Measurements from ENCODE around the gene LPIN2. TPM values are rescaled to one million over a fixed set of nuclear protein-coding genes. Genes with fewer than 3 reads are reported as not detected.

Gene LPIN2

GRCh38 chr18:2964361-2965010 lies 48.5 kb downstream of the LPIN2 start:
- Histone ChIP-seq H3K9me3 (ENCODE audit: control insufficient read depth, low read length) (no peaks in the 10 kb centered on the region), H2AK5ac (ENCODE audit: low read length, severe bottlenecking) (no peak overlapping the region), H3K27me3 (ENCODE audit: control insufficient read depth in 1 of 2, insufficient read depth in 1 of 2, low read length in 2 of 2) (no peaks in the 10 kb centered on the region), H3K36me3 (ENCODE audit: control insufficient read depth in 1 of 2, insufficient read depth in 2 of 2, low read depth in 1 of 2, low read length in 2 of 2) (peaks cover 2 to 3% of the 10 kb centered on the region in 2 experiments), H3K4me1 (ENCODE audit: control insufficient read depth, insufficient read depth, low read depth, low read length) (peaks cover 14% of the 10 kb centered on the region), H4K91ac (ENCODE audit: low read length) (no peak overlapping the region), H3K4me2 (ENCODE audit: low read length, poor library complexity, severe bottlenecking) (no peak overlapping the region), H2BK120ac (ENCODE audit: low read depth, low read length) (no peak overlapping the region), H3K4ac (ENCODE audit: low read depth in 1 of 2, low read length in 2 of 2) (no peak overlapping the region), H2BK15ac (ENCODE audit: low read depth, poor library complexity, severe bottlenecking) (no peak overlapping the region), H2AFZ (ENCODE audit: low read depth, low read length) (no peak overlapping the region), H3K23ac (ENCODE audit: low read length in 2 of 2) (no peak overlapping the region), H4K8ac (ENCODE audit: low read length) (no peak overlapping the region), H2BK5ac (ENCODE audit: low read depth, low read length, poor library complexity, severe bottlenecking) (no peak overlapping the region), H3K18ac (ENCODE audit: low read depth in 1 of 2, low read length in 2 of 2) (no peak overlapping the region), H3K4me3 (ENCODE audit: insufficient read depth in 1 of 2, low read depth in 1 of 2, low read length in 2 of 2) (no peak overlapping the region), H3K9ac (ENCODE audit: low read length) (no peak overlapping the region), H3K79me1 (replicated peaks; ENCODE audit: low read length, poor library complexity, severe bottlenecking) (peaks cover 23% of the 10 kb centered on the region), H2BK12ac (ENCODE audit: low read length in 2 of 2) (no peak overlapping the region), H3K27ac (ENCODE audit: low read length, poor library complexity, severe bottlenecking) (no peak overlapping the region), H3K14ac (ENCODE audit: low read length in 2 of 2) (no peak overlapping the region)
- 80% methylated on average over 6 of the region's 8 CpGs for WGBS
- DNase-seq: no peak

Small RNA genes within 50 kb of the gene (small RNA-seq; reads per million reads assigned to genes)
- not detected for gene RF00156 (ENCODE audit: low read depth)
